Measurements from ENCODE around the gene CFAP70. TPM values are rescaled to one million over a fixed set of nuclear protein-coding genes. Genes with fewer than 3 reads are reported as not detected.
"Not testable (repeated sequence)": the region's sequence is repeated elsewhere in the genome, so short reads cannot be mapped to it uniquely, and the experiment has no call there.

CFAP70 gene
- total RNA-seq: 1.0 and 1.8 TPM in 2 replicates
- 2.1 TPM for polyA plus RNA-seq (2012)

- peak; percentile 97 for DNase-seq (ENCODE audit: low read depth)
These were observed at the start of gene CFAP70 for GRCh38 chr10:73358331-73359279. CFAP70 (minus strand) TSS chr10:73358864; CDS start chr10:73354796, 4,068 bp downstream.

- no peak for DNase-seq (ENCODE audit: low read depth)
These were observed 49.4 kb upstream of the CFAP70 start for GRCh38 chr10:73408061-73408460.

DNA sequence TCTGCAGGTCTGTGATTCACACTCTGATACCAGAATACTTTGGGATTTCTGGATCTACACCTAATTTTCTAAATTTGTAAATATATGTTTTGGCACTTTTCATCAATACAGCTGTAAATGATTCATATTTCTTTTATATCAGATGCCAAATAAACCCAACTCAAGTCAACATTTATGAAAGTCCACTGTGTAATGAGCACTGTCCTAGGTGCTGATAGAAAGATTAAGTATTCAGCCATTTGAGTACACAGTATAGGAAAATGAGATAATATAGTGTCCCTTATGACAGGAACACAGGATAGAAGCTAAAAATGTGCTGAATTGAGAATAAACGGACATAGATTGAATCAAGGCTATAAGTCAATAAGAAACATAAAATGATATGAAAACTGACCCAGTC lies 48.8 kb upstream of the CFAP70 start:
- DNase-seq (ENCODE audit: low read depth): no peak

GRCh38 chr10:73406846-73407245 lies 48.2 kb upstream of the CFAP70 start:
- no peak for DNase-seq (ENCODE audit: low read depth)

GRCh38 chr10:73405556-73405955 lies 46.9 kb upstream of the CFAP70 start:
- DNase-seq (ENCODE audit: low read depth): no peak

GRCh38 chr10:73404690-73405089 lies 46.0 kb upstream of the CFAP70 start:
- no peak for DNase-seq (ENCODE audit: low read depth)

DNA sequence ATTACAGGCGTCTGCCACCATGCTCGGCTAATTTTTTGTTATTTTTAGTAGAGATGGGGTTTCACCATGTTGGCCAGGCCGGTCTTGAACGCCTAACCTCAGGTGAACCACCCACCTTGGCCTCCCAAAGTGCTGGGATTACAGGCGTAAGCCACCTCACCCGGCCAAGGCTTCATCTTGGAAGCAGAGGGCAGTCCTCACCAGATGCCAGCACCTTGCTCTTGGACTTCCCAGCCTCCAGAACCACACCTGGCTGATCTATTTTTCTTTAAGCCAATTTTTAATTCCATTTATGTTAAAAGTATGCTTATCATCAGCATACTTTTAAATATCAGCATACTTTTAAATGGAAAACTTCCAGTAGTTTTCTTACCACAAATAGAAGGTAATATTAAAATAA lies 43.0 kb upstream of the CFAP70 start:
- no peak for DNase-seq (ENCODE audit: low read depth)

DNA sequence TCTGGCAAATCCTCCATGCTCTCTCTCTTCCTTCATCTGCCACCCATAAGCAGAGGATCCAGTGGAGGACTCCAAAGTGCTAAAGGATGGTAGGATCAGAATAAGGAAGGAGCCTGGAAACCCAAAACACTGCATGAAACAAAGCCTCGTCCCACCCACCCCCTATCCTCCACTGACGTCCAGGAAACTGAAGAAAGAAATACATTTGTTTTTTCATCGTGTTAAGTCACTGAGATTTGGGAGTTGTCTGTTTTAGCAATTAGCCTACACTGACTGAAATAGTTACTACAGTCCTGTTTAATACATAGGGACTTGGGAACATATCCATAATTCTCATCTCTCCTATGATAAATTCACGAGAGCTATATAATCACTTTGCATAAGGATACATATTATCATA lies 40.4 kb upstream of the CFAP70 start:
- no peak for DNase-seq (ENCODE audit: low read depth)

GRCh38 chr10:73398024-73398423 lies 39.4 kb upstream of the CFAP70 start:
- no peak for DNase-seq (ENCODE audit: low read depth)

GRCh38 chr10:73394325-73394724 lies 35.7 kb upstream of the CFAP70 start:
- DNase-seq (ENCODE audit: low read depth): not testable (repeated sequence)

- DNase-seq (ENCODE audit: low read depth): no peak
These were observed 29.6 kb upstream of the CFAP70 start for GRCh38 chr10:73388228-73388627.

DNA sequence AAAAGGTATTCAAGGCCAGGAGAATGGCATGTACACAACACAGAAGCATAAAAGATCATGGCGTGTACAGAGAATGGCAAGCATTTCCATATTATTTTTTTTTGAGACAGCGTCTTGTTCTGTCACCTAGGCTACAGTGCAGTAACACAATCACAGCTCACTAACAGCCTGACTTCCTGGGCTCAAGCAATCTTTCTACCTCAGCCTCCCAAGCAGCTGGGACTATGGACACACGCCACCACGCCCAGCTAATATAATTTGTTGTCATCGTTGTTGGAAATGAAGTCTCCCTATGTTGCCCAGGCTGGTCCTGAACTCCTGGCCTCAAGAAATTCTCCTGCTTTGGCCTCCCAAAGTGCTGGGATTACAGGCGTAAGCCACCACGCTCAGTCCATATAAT lies 27.9 kb upstream of the CFAP70 start:
- no peak for DNase-seq (ENCODE audit: low read depth)

DNA sequence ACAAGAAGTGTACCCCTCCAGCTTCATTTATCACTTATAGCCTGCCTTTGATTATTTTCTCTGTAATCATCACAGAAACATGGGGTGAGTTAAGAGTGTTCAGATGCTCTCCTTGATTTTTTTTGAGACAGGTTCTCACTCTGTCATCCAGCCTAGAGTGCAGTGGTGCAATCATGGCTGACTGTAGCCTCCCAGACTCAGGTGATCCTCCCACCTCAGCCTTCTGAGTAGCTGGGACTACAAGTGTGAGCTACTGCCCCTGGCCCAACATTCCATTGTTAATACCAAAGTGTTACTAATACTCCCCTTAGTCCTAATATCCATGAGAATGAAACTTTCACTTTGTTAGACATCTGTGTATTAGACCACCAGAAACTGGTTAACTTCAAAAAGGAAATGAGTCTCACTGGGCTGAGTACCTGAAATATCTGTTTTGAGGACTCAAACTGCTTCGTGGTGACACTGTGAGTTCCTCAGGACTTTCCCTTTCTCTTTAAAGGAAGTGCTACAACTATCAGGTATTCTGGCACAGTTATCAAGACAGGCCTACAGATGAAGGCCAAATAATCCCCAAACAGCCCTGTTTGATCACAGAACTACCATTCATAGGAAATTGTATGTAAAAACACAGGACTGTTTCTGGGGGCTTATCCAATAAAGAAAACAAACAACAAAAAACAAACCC lies 20.5 kb upstream of the CFAP70 start:
- no peak for DNase-seq (ENCODE audit: low read depth)

- no peak for DNase-seq (ENCODE audit: low read depth)
These were observed 18.0 kb upstream of the CFAP70 start for GRCh38 chr10:73376679-73377078.

GRCh38 chr10:73368238-73368637 lies 9.6 kb upstream of the CFAP70 start:
- no peak for DNase-seq (ENCODE audit: low read depth)

- DNase-seq (ENCODE audit: low read depth): no peak
These were observed 8.0 kb upstream of the CFAP70 start for GRCh38 chr10:73366381-73367298.

DNA sequence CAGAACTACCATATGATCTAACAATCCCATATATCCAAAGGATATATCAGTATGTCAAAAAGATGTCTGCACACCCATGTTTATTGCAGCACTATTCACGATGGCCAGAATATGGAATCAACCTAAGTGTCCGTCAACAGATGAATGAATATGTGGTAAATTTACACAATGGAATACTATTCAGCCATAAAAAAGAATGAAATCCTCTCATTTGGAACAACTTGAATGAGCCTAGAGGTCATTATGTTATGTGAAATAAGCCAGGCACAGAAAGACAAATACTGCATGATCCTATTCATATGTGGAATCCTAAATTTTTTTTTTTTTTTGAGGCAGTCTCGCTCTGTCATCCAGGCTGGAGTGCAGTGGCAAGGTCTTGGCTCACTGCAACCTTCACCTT lies 6.3 kb upstream of the CFAP70 start:
- no peak for DNase-seq (ENCODE audit: low read depth)

- no peak for DNase-seq (ENCODE audit: low read depth)
These were observed 828 bp upstream of the CFAP70 start for GRCh38 chr10:73359492-73359891.

DNA sequence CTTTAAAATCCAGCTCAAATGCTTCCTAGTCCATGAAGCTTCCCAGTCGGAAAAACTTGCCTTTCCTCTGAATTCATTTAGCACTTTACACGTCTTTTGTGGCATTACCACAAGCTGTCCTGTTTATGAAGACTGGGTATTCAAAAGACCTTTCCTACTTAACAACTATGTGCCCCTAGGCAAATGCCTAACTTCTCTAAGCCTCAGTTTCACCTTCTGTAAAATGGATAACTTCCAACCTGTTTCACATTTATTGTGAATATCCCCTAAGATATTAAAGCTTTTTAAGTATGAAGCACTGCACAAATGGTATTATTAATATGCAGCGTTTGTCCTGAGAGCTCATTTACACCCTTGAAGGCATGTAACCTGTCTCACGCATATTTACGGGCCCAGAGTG lies 843 bp downstream of the CFAP70 start:
- no peak for DNase-seq (ENCODE audit: low read depth)

DNA sequence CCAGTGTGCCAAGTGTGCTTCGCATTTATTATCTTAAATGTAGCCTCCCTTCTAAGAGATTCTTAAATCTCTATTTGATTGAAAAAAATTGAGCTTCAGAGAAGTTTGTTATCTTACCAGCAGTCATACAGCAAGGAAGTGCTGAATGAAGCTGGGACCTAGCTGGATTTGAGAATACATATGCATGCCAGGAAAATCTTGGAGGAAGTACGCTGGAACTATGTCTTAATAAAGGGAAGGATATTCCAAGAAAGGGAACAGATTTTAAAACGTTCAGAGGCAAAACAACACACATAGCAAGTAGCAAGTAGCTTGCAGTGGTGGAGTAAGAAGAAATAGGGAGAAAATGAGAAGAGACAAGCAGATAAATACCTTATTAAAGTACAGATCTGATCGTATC lies 1.5 kb downstream of the CFAP70 start:
- DNase-seq (ENCODE audit: low read depth): no peak

DNA sequence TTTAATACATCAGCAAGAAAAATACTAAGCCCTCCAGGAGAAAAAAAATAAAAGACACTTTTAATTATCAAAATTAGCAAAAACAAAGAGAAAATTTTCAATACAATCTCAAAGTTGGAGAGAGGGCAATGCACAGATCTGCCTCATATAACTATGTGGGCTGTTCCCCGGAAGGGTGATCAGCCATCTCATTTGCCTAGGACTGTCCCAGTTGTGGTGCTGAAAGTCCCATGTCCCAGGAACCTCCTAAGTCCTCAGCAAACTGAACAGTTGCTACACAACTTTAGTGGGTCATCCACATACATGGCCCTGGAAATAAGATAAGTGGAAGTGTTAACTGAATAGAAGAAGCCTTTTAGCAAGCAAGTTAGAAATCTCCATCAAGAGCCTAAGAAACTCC lies 14.4 kb downstream of the CFAP70 start:
- DNase-seq (ENCODE audit: low read depth): no peak

All from myocyte (in vitro differentiated cells).